Measurements from ENCODE around the gene UTP15. TPM values are rescaled to one million over a fixed set of nuclear protein-coding genes. Genes with fewer than 3 reads are reported as not detected.

UTP15 gene
- total and polyA plus RNA-seq, 11 donors: 2.3 to 12.5 (median 8.6) TPM

- DNase-seq (peak in 2 of 5 donors; percentile 28 to 45), ATAC-seq (peak; percentile 59 to 83 (median 72))
- TF ChIP-seq POLR2A (IDR thresholded peaks at IDR 0.05) (no peak), CTCF (IDR thresholded peaks at IDR 0.05) (no peak)
- Histone ChIP-seq H3K9me3 (no peaks in the 10 kb centered on the region), H3K4me3 (no peak overlapping the region), H3K4me1 (peaks cover 0 to 8% (median 0%) of the 10 kb centered on the region in 12 donors), H3K27ac (no peak overlapping the region), H3K27me3 (no peaks in the 10 kb centered on the region), H3K36me3 (no peaks in the 10 kb centered on the region)
- intact Hi-C loops (cut with DNase I): no loop called here
- WGBS, 4 donors: 52 to 70% (median 61%) methylated on average over 9 of the region's 9 CpGs
Observed at GRCh38 chr5:73544429-73545402, 20.8 kb upstream of the UTP15 start.

GRCh38 chr5:73545403-73545779 lies 20.2 kb upstream of the UTP15 start:
- Histone ChIP-seq H3K9me3 (no peaks in the 10 kb centered on the region), H3K4me1 (peaks cover 0 to 8% (median 0%) of the 10 kb centered on the region in 12 donors), H3K27me3 (no peaks in the 10 kb centered on the region), H3K4me3 (no peak overlapping the region), H3K36me3 (no peaks in the 10 kb centered on the region), H3K27ac (no peak overlapping the region)
- intact Hi-C loops (cut with DNase I): no loop called here
- ATAC-seq: no peak
- no peak for DNase-seq
- TF ChIP-seq CTCF (IDR thresholded peaks at IDR 0.05) (no peak), POLR2A (IDR thresholded peaks at IDR 0.05) (no peak)
- 55 to 78% (median 60%) methylated on average over 1 of the region's 1 CpG for WGBS, 4 donors

GRCh38 chr5:73550016-73550415 lies 15.5 kb upstream of the UTP15 start:
- no peaks in the 10 kb centered on the region for H3K9me3 ChIP-seq
- no peak for TF ChIP-seq POLR2A (IDR thresholded peaks at IDR 0.05)
- no peak for TF ChIP-seq CTCF (IDR thresholded peaks at IDR 0.05)
- H3K27ac ChIP-seq: no peak overlapping the region
- no peaks in the 10 kb centered on the region for H3K27me3 ChIP-seq
- intact Hi-C loops (cut with DNase I): no loop called here
- 83 to 94% (median 88%) methylated on average over 1 of the region's 1 CpG for WGBS, 4 donors
- DNase-seq (no peak), ATAC-seq (no peak)
- peaks cover 0 to 2% (median 0%) of the 10 kb centered on the region in 12 donors for H3K4me1 ChIP-seq
- H3K4me3 ChIP-seq: no peak overlapping the region
- H3K36me3 ChIP-seq: peaks cover 0 to 43% (median 35%) of the 10 kb centered on the region in 9 donors

GRCh38 chr5:73552642-73553041 lies 12.9 kb upstream of the UTP15 start:
- Histone ChIP-seq H3K27me3 (no peaks in the 10 kb centered on the region), H3K9me3 (no peaks in the 10 kb centered on the region), H3K4me1 (no peaks in the 10 kb centered on the region), H3K4me3 (no peak overlapping the region), H3K27ac (no peak overlapping the region), H3K36me3 (peaks cover 0 to 69% (median 61%) of the 10 kb centered on the region in 9 donors)
- TF ChIP-seq CTCF (IDR thresholded peaks at IDR 0.05) (no peak), POLR2A (IDR thresholded peaks at IDR 0.05) (no peak)
- ATAC-seq (no peak), DNase-seq (no peak)
- intact Hi-C loops (cut with DNase I): no loop called here

Data from heart left ventricle (tissue), 16 donors.